Naive thymus-derived CD4-positive, alpha-beta T cell (primary cell): ENCODE measurements around the gene DNAH9. TPM values are rescaled to one million over a fixed set of nuclear protein-coding genes. Genes with fewer than 3 reads are reported as not detected.

Source experiments
- ATAC-seq: fragments of 150-1000 bp; cut with Tn5 transposase; 2 replicates; pipeline ENCODE4 v1.10.0; 2021; ENCODE audit warnings: mild to moderate bottlenecking, moderate library complexity
- CTCF ChIA-PET: fragments of 350-600 bp; sonication (Branson Sonifier 250); formaldehyde crosslinking; loops from one replicate; lab custom pipeline; 2021; ENCODE audit warnings: antibody characterized with exemption; lab: Charles Lee
- POLR2A ChIA-PET: fragments of 350-600 bp; sonication (Branson Sonifier 250); formaldehyde crosslinking; loops from one replicate; lab custom pipeline; 2021; ENCODE audit warnings: antibody characterized with exemption, inconsistent platforms; lab: Charles Lee
- DNase-seq, 9 donors: peaks; one replicate each; pipeline versions ENCODE4 v3.0.0 to v3.0.0-alpha.2; 2020 to 2022; ENCODE audit warnings: mixed read lengths in 1 of 9
- H3K27ac ChIP-seq: one replicate; pipeline ENCODE4 v1.7.0; 2013; ENCODE audit warnings: mild to moderate bottlenecking, low read depth, low read length, moderate library complexity
- H3K27me3 ChIP-seq, 2 donors: one replicate each; pipeline ENCODE4 v1.7.0; 2013; ENCODE audit warnings: low read length in 2 of 2, mild to moderate bottlenecking in 2 of 2, moderate library complexity in 2 of 2; ENCODE audit not compliant: control insufficient read depth in 2 of 2, insufficient read depth in 2 of 2
- H3K36me3 ChIP-seq, 3 experiments: 1 replicate in 2 of 3; 2 replicates in 1 of 3; pipeline ENCODE4 v1.7.0; 2013; ENCODE audit warnings: low read length in 3 of 3, mild to moderate bottlenecking in 3 of 3, moderate library complexity in 1 of 3; ENCODE audit not compliant: insufficient read depth in 3 of 3, control insufficient read depth in 2 of 3
- H3K4me1 ChIP-seq, 2 donors: one replicate each; pipeline ENCODE4 v1.7.0; 2013; ENCODE audit warnings: low read length in 2 of 2, mild to moderate bottlenecking in 2 of 2, moderate library complexity in 1 of 2; ENCODE audit not compliant: control insufficient read depth in 2 of 2, insufficient read depth in 2 of 2
- H3K4me3 ChIP-seq: 2 replicates; pipeline ENCODE4 v1.7.0; 2013; ENCODE audit warnings: mild to moderate bottlenecking, low read length
- H3K9me3 ChIP-seq, 3 experiments: 1 replicate in 2 of 3; 2 replicates in 1 of 3; pipeline ENCODE4 v1.7.0; 2013; ENCODE audit warnings: low read length in 3 of 3; ENCODE audit not compliant: control insufficient read depth in 2 of 3
- H3K27ac Mint-ChIP-seq, 9 donors: one replicate each; pipeline ENCODE4 v1.8.0; 2020 to 2022; ENCODE audit warnings: mixed read lengths in 9 of 9, mild to moderate bottlenecking in 8 of 9, moderate library complexity in 5 of 9, inconsistent platforms in 2 of 9
- H3K27me3 Mint-ChIP-seq, 5 donors: one replicate each; pipeline ENCODE4 v1.8.0; 2021 to 2022; ENCODE audit warnings: mixed read lengths in 5 of 5, mild to moderate bottlenecking in 1 of 5
- H3K36me3 Mint-ChIP-seq, 5 donors: one replicate each; pipeline ENCODE4 v1.8.0; 2020 to 2022; ENCODE audit warnings: mixed read lengths in 5 of 5, mild to moderate bottlenecking in 3 of 5, inconsistent platforms in 1 of 5
- H3K4me1 Mint-ChIP-seq, 7 donors: one replicate each; pipeline ENCODE4 v1.8.0; 2020 to 2022; ENCODE audit warnings: mixed read lengths in 7 of 7, mild to moderate bottlenecking in 3 of 7, inconsistent platforms in 1 of 7
- H3K4me3 Mint-ChIP-seq, 10 donors: one replicate each; pipeline ENCODE4 v1.8.0; 2020 to 2022; ENCODE audit warnings: mild to moderate bottlenecking in 10 of 10, mixed read lengths in 10 of 10, moderate library complexity in 6 of 10, inconsistent platforms in 2 of 10
- H3K9me3 Mint-ChIP-seq, 11 donors: one replicate each; pipeline ENCODE4 v1.8.0; 2020 to 2022; ENCODE audit warnings: mixed read lengths in 11 of 11, mild to moderate bottlenecking in 4 of 11, inconsistent platforms in 1 of 11, moderate library complexity in 1 of 11
- intact Hi-C, 2 donors: fragments of 100-400 bp; cut with micrococcal nuclease; formaldehyde crosslinking; loops; one replicate each; pipeline ENCODE4 v1.15.1; 2023
- polyA plus RNA-seq, 2 donors: library from polyadenylated mRNA; unstranded; fragments of 300-500 nt; fragmentation: Illumina TruSeq; gene quantifications; one replicate each; pipeline ENCODE4 v1.2.3, GENCODE V29; 2021
- total RNA-seq, 6 experiments: library from RNA in 5 of 6; stranded (reverse) in 5 of 6; gene quantifications; 1 replicate in 5 of 6; 2 replicates in 1 of 6; pipeline ENCODE4 v1.2.3 and lab custom pipeline; 2021 to 2026

Gene DNAH9
- total and polyA plus RNA-seq, 7 experiments from 2014 or later = not detected

DNA sequence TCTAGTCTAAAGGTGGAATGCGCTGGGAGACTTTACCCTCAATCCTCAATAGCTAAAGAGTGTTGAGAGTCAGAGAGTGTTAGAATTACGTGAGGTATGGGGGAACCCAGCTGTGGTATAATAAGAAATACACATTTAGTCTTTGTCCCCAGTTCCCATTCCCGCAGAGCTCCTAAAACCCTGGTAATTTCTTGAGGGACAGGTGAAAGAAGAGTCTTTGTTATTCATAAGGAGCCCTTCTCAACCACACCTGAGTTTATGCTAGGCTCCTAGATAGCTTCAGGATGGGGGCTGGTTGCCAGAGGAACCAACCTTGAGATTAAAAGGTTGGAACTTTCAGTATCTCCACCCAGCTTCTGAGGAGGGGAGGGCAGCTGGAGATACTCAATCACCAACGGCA lies 393.2 kb downstream of the DNAH9 start:
- H3K4me1 ChIP-seq = peaks cover 0 to 4% of the 10 kb centered on the region in 2 donors
- Mint-ChIP-seq H3K27me3 (no peaks in the 10 kb centered on the region), H3K4me3 (no peak overlapping the region), H3K36me3 (peaks cover 10 to 62% (median 42%) of the 10 kb centered on the region in 5 donors), H3K27ac (no peak overlapping the region), H3K4me1 (peaks cover 16 to 58% (median 39%) of the 10 kb centered on the region in 7 donors), H3K9me3 (no peaks in the 10 kb centered on the region)
- intact Hi-C loops = loop anchor here (10.0 kb wide), 3 partner anchors 93 to 1297 kb away; partner anchors contain the start of genes ADPRM (in 1 of the 2) and SCO1 (in 1 of the 2)
- ChIA-PET CTCF (interaction anchor here (0.6 kb wide), 1 partner anchor 40 kb away, joined by 3 read pairs; no protein-coding TSS in a partner anchor), POLR2A (interaction anchor here (0.9 to 3.6 kb wide), 2 partner anchors 29 to 102 kb away, joined by 3 to 12 read pairs; partner anchors contain the start of gene MAP2K4)
- no peaks in the 10 kb centered on the region for H3K9me3 ChIP-seq
- no peak overlapping the region for H3K27ac ChIP-seq
- peaks cover 6 to 31% (median 8%) of the 10 kb centered on the region in 3 experiments for H3K36me3 ChIP-seq
- no peak overlapping the region for H3K4me3 ChIP-seq
- ATAC-seq (no peak), DNase-seq (no peak)
- no peaks in the 10 kb centered on the region for H3K27me3 ChIP-seq

DNA sequence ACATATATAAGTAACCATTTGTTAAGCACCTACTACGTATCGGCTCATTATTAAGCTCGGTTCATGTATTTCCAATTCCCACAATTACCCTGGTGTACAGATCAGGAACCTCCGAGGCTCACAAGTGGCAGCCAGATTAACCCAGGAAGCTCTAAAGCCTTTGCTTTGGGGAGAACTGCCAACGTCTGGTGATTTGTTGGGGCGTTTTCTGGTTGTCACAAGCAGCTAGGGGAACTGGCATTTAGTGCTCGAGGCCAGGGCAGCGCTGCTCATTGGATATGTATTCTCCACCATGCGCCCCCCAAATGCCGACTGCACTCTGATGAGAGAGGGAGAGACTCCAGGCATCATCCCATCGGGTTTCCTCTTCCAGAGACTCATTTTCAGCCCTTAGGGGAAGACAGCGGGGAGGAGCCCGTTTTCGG lies 398.5 kb downstream of the DNAH9 start:
- peak in 4 of 9 donors; percentile 34 to 51 (median 41) for DNase-seq
- ChIA-PET CTCF (interaction anchor here (0.9 to 1.7 kb wide), 3 partner anchors 10 to 1021 kb away, joined by 3 to 4 read pairs (median 3); partner anchors contain the start of gene ELAC2), POLR2A (interaction anchor here (0.9 to 6.0 kb wide), 14 partner anchors 10 to 1297 kb away, joined by 3 to 310 read pairs (median 8); partner anchors contain the start of genes ELAC2 and MAP2K4)
- Mint-ChIP-seq H3K4me1 (peaks cover 14 to 39% (median 30%) of the 10 kb centered on the region in 7 donors), H3K4me3 (peak overlapping the region; percentile 87 to 99 (median 95)), H3K27me3 (peaks cover 0 to 6% (median 0%) of the 10 kb centered on the region in 5 donors), H3K36me3 (peaks cover 0 to 16% (median 7%) of the 10 kb centered on the region in 5 donors), H3K9me3 (peaks cover 0 to 3% (median 0%) of the 10 kb centered on the region in 11 donors), H3K27ac (peak overlapping the region; percentile 82 to 97 (median 93))
- intact Hi-C loops = loop anchor here (1.0 to 10.0 kb wide), 7 partner anchors 24 to 1302 kb away; partner anchors contain the start of genes ADPRM (in 2 of the 2), MAP2K4 (in 2 of the 2), SCO1 (in 2 of the 2) and ELAC2 (in 1 of the 2)
- Histone ChIP-seq H3K9me3 (no peaks in the 10 kb centered on the region), H3K36me3 (peaks cover 0 to 8% (median 7%) of the 10 kb centered on the region in 3 experiments), H3K4me1 (peaks cover 4 to 5% of the 10 kb centered on the region in 2 donors), H3K27ac (peak overlapping the region; percentile 90), H3K27me3 (no peaks in the 10 kb centered on the region), H3K4me3 (peak overlapping the region; percentile 92)
- peak; percentile 25 for ATAC-seq

DNA sequence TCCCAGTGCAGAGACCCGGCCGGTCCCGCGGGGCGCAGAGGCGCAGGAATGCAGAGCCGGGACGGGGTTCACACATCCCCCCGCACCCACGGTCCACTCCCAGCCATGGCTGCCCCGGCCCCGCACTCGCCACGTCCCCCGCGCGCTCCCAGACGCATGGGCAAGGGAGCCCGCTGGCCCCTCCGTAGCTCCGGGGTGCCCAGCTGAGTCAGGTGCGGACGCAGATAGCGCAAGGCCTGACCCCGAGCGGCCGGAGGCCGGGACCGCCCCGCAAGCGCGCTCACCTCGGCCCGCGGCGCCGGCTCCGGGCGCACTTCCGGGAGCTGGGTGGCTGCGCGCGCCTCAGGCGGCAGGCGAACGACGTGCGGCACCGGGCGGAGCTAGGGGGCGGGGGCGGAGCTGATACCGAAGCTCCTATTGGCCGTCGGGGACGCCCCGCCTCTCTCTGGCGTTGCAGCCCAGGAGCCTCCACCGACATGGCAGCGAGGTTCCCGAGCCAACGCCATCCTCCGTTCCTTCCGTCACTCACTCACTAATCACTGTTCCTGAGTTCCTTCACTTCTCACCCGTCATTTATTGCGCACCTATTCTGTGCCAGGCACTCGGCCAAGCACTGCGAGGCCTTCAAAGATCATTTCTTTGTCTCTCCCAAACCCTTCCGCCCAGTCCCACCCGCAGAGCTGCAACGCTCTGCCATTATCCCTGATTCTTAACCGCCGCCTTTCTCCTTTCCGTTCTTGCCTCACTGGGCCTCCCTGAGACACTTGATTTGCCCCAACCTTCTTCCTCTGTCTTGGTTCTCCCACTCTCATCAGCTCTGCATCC lies 399.1 kb downstream of the DNAH9 start, which contains the start of gene ZNF18:
Gene ZNF18 (minus strand): TSS at position 329 of the 825 bp plus-strand sequence. CDS start 4,646 bp downstream, outside the sequence.
- peaks cover 0 to 6% (median 0%) of the 10 kb centered on the region in 5 donors for H3K27me3 Mint-ChIP-seq

GRCh38 chr17:11997972-11998233 lies 399.6 kb downstream of the DNAH9 start:
- H3K4me3 Mint-ChIP-seq = peak overlapping the region; percentile 93 to 99 (median 98)
- intact Hi-C loops = loop anchor here (1.0 to 10.0 kb wide), 7 partner anchors 22 to 1303 kb away; partner anchors contain the start of genes ADPRM (in 2 of the 2), MAP2K4 (in 2 of the 2), SCO1 (in 2 of the 2) and ELAC2 (in 1 of the 2)

More for the DNA sequence above, 399.1 kb downstream of the DNAH9 start, which contains the start of gene ZNF18:
- DNase-seq (peak; percentile 90 to 97 (median 94)), ATAC-seq (peak; percentile 100)
- H3K4me3 Mint-ChIP-seq = peak within 1 kb of the TSS; percentile 93 to 99 (median 98)
- Histone ChIP-seq H3K27me3 (no peaks in the 10 kb centered on the region), H3K4me1 (peaks cover 4 to 5% of the 10 kb centered on the region in 2 donors), H3K36me3 (peaks cover 0 to 4% (median 3%) of the 10 kb centered on the region in 3 experiments), H3K9me3 (no peaks in the 10 kb centered on the region), H3K27ac (peak within 1 kb of the TSS; percentile 90), H3K4me3 (peak within 1 kb of the TSS; percentile 92)
- intact Hi-C loops = loop anchor here (1.0 to 10.0 kb wide), 7 partner anchors 23 to 1303 kb away; partner anchors contain the start of genes ADPRM (in 2 of the 2), MAP2K4 (in 2 of the 2), SCO1 (in 2 of the 2) and ELAC2 (in 1 of the 2)
- ChIA-PET POLR2A (interaction anchor here (0.7 to 6.0 kb wide), 16 partner anchors 8 to 1298 kb away, joined by 3 to 310 read pairs (median 8); partner anchors contain the start of genes ELAC2 and MAP2K4), CTCF (interaction anchor here (0.9 to 1.7 kb wide), 3 partner anchors 11 to 1021 kb away, joined by 3 to 4 read pairs (median 3); partner anchors contain the start of gene ELAC2)
- H3K9me3 Mint-ChIP-seq = peaks cover 0 to 3% (median 0%) of the 10 kb centered on the region in 11 donors
- H3K36me3 Mint-ChIP-seq = peaks cover 0 to 10% (median 7%) of the 10 kb centered on the region in 5 donors
- peak within 1 kb of the TSS; percentile 89 to 99 (median 97) for H3K27ac Mint-ChIP-seq
- peaks cover 14 to 35% (median 25%) of the 10 kb centered on the region in 7 donors for H3K4me1 Mint-ChIP-seq

GRCh38 chr17:11999696-12000095 lies 401.4 kb downstream of the DNAH9 start:
- intact Hi-C loops = loop anchor here (5.0 to 10.0 kb wide), 4 partner anchors 33 to 1305 kb away; partner anchors contain the start of genes ADPRM (in 1 of the 2) and SCO1 (in 1 of the 2)
- POLR2A ChIA-PET = interaction anchor here (6.0 kb wide), 1 partner anchor 22 kb away, joined by 310 read pairs; the partner anchor contains the start of gene MAP2K4

More at GRCh38 chr17:11997972-11998233, 399.6 kb downstream of the DNAH9 start:
- H3K36me3 Mint-ChIP-seq = peaks cover 0 to 7% (median 3%) of the 10 kb centered on the region in 5 donors
- peaks cover 0 to 3% (median 0%) of the 10 kb centered on the region in 11 donors for H3K9me3 Mint-ChIP-seq
- peak overlapping the region; percentile 90 for H3K27ac ChIP-seq
- CTCF ChIA-PET = interaction anchor here (1.7 kb wide), 1 partner anchor 12 kb away, joined by 4 read pairs; no protein-coding TSS in a partner anchor
- peak overlapping the region; percentile 92 for H3K4me3 ChIP-seq
- no peaks in the 10 kb centered on the region for H3K27me3 ChIP-seq
- peaks cover 0 to 4% (median 0%) of the 10 kb centered on the region in 3 experiments for H3K36me3 ChIP-seq
- peaks cover 0 to 6% (median 0%) of the 10 kb centered on the region in 5 donors for H3K27me3 Mint-ChIP-seq
- POLR2A ChIA-PET = interaction anchor here (0.7 to 6.0 kb wide), 13 partner anchors 8 to 1298 kb away, joined by 3 to 310 read pairs (median 8); partner anchors contain the start of genes ELAC2 and MAP2K4
- no peak for DNase-seq
- H3K4me1 Mint-ChIP-seq = peaks cover 13 to 30% (median 22%) of the 10 kb centered on the region in 7 donors
- H3K4me1 ChIP-seq = peaks cover 4 to 5% of the 10 kb centered on the region in 2 donors
- no peaks in the 10 kb centered on the region for H3K9me3 ChIP-seq
- no peak for ATAC-seq
- peak overlapping the region; percentile 89 to 99 (median 97) for H3K27ac Mint-ChIP-seq

More at GRCh38 chr17:11999696-12000095, 401.4 kb downstream of the DNAH9 start:
- DNase-seq = no peak
- H3K9me3 ChIP-seq = no peaks in the 10 kb centered on the region
- no peak overlapping the region for H3K4me3 ChIP-seq
- Mint-ChIP-seq H3K27me3 (peaks cover 0 to 6% (median 0%) of the 10 kb centered on the region in 5 donors), H3K4me1 (peaks cover 7 to 22% (median 17%) of the 10 kb centered on the region in 7 donors), H3K27ac (peak overlapping the region in 1 of 9 donors; percentile 48), H3K4me3 (no peak overlapping the region), H3K9me3 (peaks cover 0 to 3% (median 0%) of the 10 kb centered on the region in 11 donors), H3K36me3 (peaks cover 0 to 5% (median 0%) of the 10 kb centered on the region in 5 donors)
- H3K36me3 ChIP-seq = peaks cover 0 to 4% (median 0%) of the 10 kb centered on the region in 3 experiments
- H3K4me1 ChIP-seq = peaks cover 4 to 5% of the 10 kb centered on the region in 2 donors
- H3K27ac ChIP-seq = no peak overlapping the region
- CTCF ChIA-PET = interaction anchor here (1.1 kb wide), 1 partner anchor 21 kb away, joined by 6 read pairs; the partner anchor contains the start of gene MAP2K4
- no peak for ATAC-seq
- H3K27me3 ChIP-seq = no peaks in the 10 kb centered on the region
